ENCODE results near the gene FSTL3.

- TF ChIP-seq EZH2 (optimal IDR thresholded peaks at IDR 0.05; ENCODE audit: low read depth, low read length) (no peak), CTCF (IDR thresholded peaks at IDR 0.05; ENCODE audit: low read length) (no peak)
Measured at GRCh38 chr19:647566-648284, 28.5 kb upstream of the FSTL3 start.

All from MM.1S (cell line).